H1 (cell line): ENCODE measurements around the gene ST3GAL2. TPM values are rescaled to one million over a fixed set of nuclear protein-coding genes. Genes with fewer than 3 reads are reported as not detected.

Experiments
- CTCF ChIA-PET: fragments of 300-600 bp; sonication (Branson Sonifier 250); formaldehyde crosslinking; loops from one replicate; lab custom pipeline; 2021; ENCODE audit not compliant: partially characterized antibody; lab: Charles Lee
- POLR2A ChIA-PET: fragments of 300-600 bp; sonication (Branson Sonifier 250); formaldehyde crosslinking; loops from one replicate; lab custom pipeline; 2021; ENCODE audit warnings: inconsistent platforms; ENCODE audit not compliant: partially characterized antibody; lab: Charles Lee
- DNase-seq, 2 experiments: peaks; one replicate each; pipeline versions ENCODE4 v3.0.0 to v3.0.0-alpha.2; 2010 to 2022; ENCODE audit warnings: low spot score in 2 of 2, low read depth in 1 of 2, mixed read lengths in 1 of 2
- FAIRE-seq: peaks from 2 replicates; lab custom pipeline; 2011; peaks lifted over from hg19 to GRCh38; lab: Jason Lieb, UNC
- H2AFZ ChIP-seq: 2 replicates; pipeline ENCODE4 v1.8.1; 2012; ENCODE audit warnings: low read length, inconsistent platforms
- H2AK5ac ChIP-seq: 2 replicates; pipeline ENCODE4 v1.6.1; 2013; ENCODE audit warnings: low read depth, low read length
- H2BK120ac ChIP-seq: replicated peaks from 2 replicates; pipeline ENCODE3; 2013; ENCODE audit warnings: low read depth, low read length, inconsistent platforms
- H2BK12ac ChIP-seq: 2 replicates; pipeline ENCODE4 v1.6.1; 2013; ENCODE audit warnings: low read depth, low read length
- H2BK15ac ChIP-seq: 2 replicates; pipeline ENCODE4 v1.6.1; 2013; ENCODE audit warnings: low read length
- H2BK20ac ChIP-seq: 2 replicates; pipeline ENCODE4 v1.6.1; 2013; ENCODE audit warnings: low read length
- H2BK5ac ChIP-seq: 2 replicates; pipeline ENCODE4 v1.6.1; 2013; ENCODE audit warnings: low read depth, low read length
- H3K14ac ChIP-seq: 2 replicates; pipeline ENCODE4 v1.6.1; 2013; ENCODE audit warnings: inconsistent platforms; ENCODE audit not compliant: insufficient read length
- H3K18ac ChIP-seq: 2 replicates; pipeline ENCODE4 v1.6.1; 2013; ENCODE audit warnings: low read length; ENCODE audit errors: extremely low read depth
- H3K23ac ChIP-seq: 2 replicates; pipeline ENCODE4 v1.6.1; 2013; ENCODE audit warnings: inconsistent platforms; ENCODE audit not compliant: insufficient read length
- H3K23me2 ChIP-seq: 2 replicates; pipeline ENCODE4 v1.6.1; 2013; ENCODE audit warnings: low read depth, low read length
- H3K27ac ChIP-seq: 2 replicates; pipeline ENCODE4 v1.6.1; 2011; ENCODE audit warnings: low read depth, low read length, inconsistent platforms
- H3K27me3 ChIP-seq, 4 experiments: replicated peaks in 1 of 4; 1 replicate in 1 of 4; 2 replicates in 3 of 4; pipeline versions ENCODE4 v1.6.1 to v1.8.1; 2011 to 2013; ENCODE audit warnings: low read length in 3 of 4, mild to moderate bottlenecking in 3 of 4, inconsistent platforms in 2 of 4, mixed read lengths in 2 of 4, moderate library complexity in 1 of 4; ENCODE audit not compliant: control insufficient read depth in 3 of 4, insufficient read depth in 3 of 4; ENCODE audit errors: extremely low read depth in 1 of 4
- H3K36me3 ChIP-seq, 4 experiments: 2 replicates each; pipeline versions ENCODE4 v1.6.1 to v1.8.1; 2011 to 2013; ENCODE audit warnings: mild to moderate bottlenecking in 4 of 4, low read length in 3 of 4, moderate library complexity in 2 of 4, control low read depth in 1 of 4, inconsistent platforms in 1 of 4; ENCODE audit not compliant: insufficient read depth in 4 of 4, control insufficient read depth in 2 of 4
- H3K4ac ChIP-seq: replicated peaks from 2 replicates; pipeline ENCODE3; 2013; ENCODE audit warnings: low read length, low read depth, mixed read lengths, inconsistent platforms; ENCODE audit not compliant: insufficient read length
- H3K4me1 ChIP-seq, 4 experiments: replicated peaks in 1 of 4; 1 replicate in 1 of 4; 2 replicates in 3 of 4; pipeline versions ENCODE4 v1.6.1 to v1.8.1; 2011 to 2013; ENCODE audit warnings: low read length in 3 of 4, inconsistent platforms in 2 of 4, mixed read lengths in 1 of 4; ENCODE audit not compliant: insufficient read depth in 4 of 4, control insufficient read depth in 3 of 4
- H3K4me2 ChIP-seq, 2 experiments: 2 replicates each; pipeline versions ENCODE4 v1.6.1 to v1.8.1; 2011 to 2013; ENCODE audit warnings: low read depth in 2 of 2, low read length in 2 of 2, control low read depth in 1 of 2, inconsistent platforms in 1 of 2, mild to moderate bottlenecking in 1 of 2; ENCODE audit not compliant: insufficient read depth in 1 of 2
- H3K4me3 ChIP-seq, 4 experiments: fragments of 200-600, 300-600 bp in 1 of 4; sonication (generic), shearing (Covaris generic), sonication (Bioruptor Twin) in 1 of 4; 2 replicates each; pipeline versions ENCODE4 v1.5.1 to v1.8.1; 2011 to 2016; ENCODE audit warnings: low read length in 4 of 4, low read depth in 3 of 4, control low read depth in 2 of 4, inconsistent platforms in 2 of 4, mild to moderate bottlenecking in 2 of 4, mixed read lengths in 1 of 4, moderate library complexity in 1 of 4; ENCODE audit not compliant: insufficient read depth in 2 of 4; ENCODE audit errors: extremely low read depth in 1 of 4
- H3K56ac ChIP-seq: replicated peaks from 2 replicates; pipeline ENCODE3; 2013; ENCODE audit warnings: low read depth, mild to moderate bottlenecking, mixed read lengths, low read length, inconsistent platforms; ENCODE audit not compliant: insufficient read length
- H3K79me1 ChIP-seq: 2 replicates; pipeline ENCODE4 v1.6.1; 2013; ENCODE audit warnings: low read depth, low read length, control low read depth
- H3K79me2 ChIP-seq, 2 experiments: 2 replicates each; pipeline versions ENCODE4 v1.6.1 to v1.8.1; 2012 to 2013; ENCODE audit warnings: low read length in 2 of 2, mild to moderate bottlenecking in 2 of 2, inconsistent platforms in 1 of 2; ENCODE audit not compliant: insufficient read depth in 2 of 2, control insufficient read depth in 1 of 2
- H3K9ac ChIP-seq, 4 experiments: replicated peaks in 1 of 4; 1 replicate in 1 of 4; 2 replicates in 3 of 4; pipeline versions ENCODE4 v1.6.1 to v1.8.1; 2011 to 2013; ENCODE audit warnings: low read depth in 3 of 4, low read length in 3 of 4, control low read depth in 2 of 4, mild to moderate bottlenecking in 2 of 4, moderate library complexity in 2 of 4, inconsistent platforms in 1 of 4; ENCODE audit errors: extremely low read depth in 1 of 4
- H3K9me3 ChIP-seq, 2 experiments: 2 replicates each; pipeline versions ENCODE4 v1.6.1 to v1.8.1; 2012 to 2013; ENCODE audit warnings: mild to moderate bottlenecking in 2 of 2, moderate library complexity in 2 of 2, control low read depth in 1 of 2, inconsistent platforms in 1 of 2, low read depth in 1 of 2, low read length in 1 of 2, mixed read lengths in 1 of 2; ENCODE audit not compliant: insufficient read depth in 2 of 2
- H4K20me1 ChIP-seq, 2 experiments: replicated peaks in 1 of 2; 2 replicates each; pipeline versions ENCODE3 to v1.8.1; 2011 to 2013; ENCODE audit warnings: inconsistent platforms in 2 of 2, low read length in 2 of 2, mild to moderate bottlenecking in 1 of 2; ENCODE audit not compliant: insufficient read depth in 2 of 2, control insufficient read depth in 1 of 2
- H4K5ac ChIP-seq: 2 replicates; pipeline ENCODE4 v1.6.1; 2013; ENCODE audit warnings: low read length, low read depth, mixed read lengths, inconsistent platforms; ENCODE audit not compliant: insufficient read length
- H4K8ac ChIP-seq: 2 replicates; pipeline ENCODE4 v1.8.0; 2013; ENCODE audit warnings: mild to moderate bottlenecking, moderate library complexity, low read length, inconsistent platforms; ENCODE audit not compliant: insufficient read depth; ENCODE audit errors: extremely low read depth
- H4K91ac ChIP-seq: replicated peaks from 2 replicates; pipeline ENCODE3; 2013; ENCODE audit warnings: low read length, mixed read lengths, inconsistent platforms; ENCODE audit not compliant: insufficient read length
- CHD1 ChIP-seq: IDR thresholded peaks from 2 replicates; pipeline ENCODE4 v1.6.1; 2012; ENCODE audit warnings: low read depth, low read length, improper control_type of control experiment
- CTBP2 ChIP-seq: IDR thresholded peaks from 2 replicates; pipeline ENCODE4 v1.7.0; 2011; ENCODE audit warnings: borderline replicate concordance, mild to moderate bottlenecking, moderate library complexity, mixed read lengths, low read length; ENCODE audit not compliant: insufficient read depth, insufficient read length
- FOSL1 ChIP-seq: IDR thresholded peaks from 2 replicates; pipeline ENCODE4 v1.6.1; 2011; ENCODE audit warnings: mild to moderate bottlenecking, low read depth, low read length, moderate library complexity; ENCODE audit not compliant: insufficient read depth
- RNF2 ChIP-seq: fragments of 200-900, 300-1000 bp; sonication (generic); IDR thresholded peaks from 2 replicates; pipeline ENCODE4 v1.7.1; 2016; ENCODE audit warnings: borderline replicate concordance, low read depth, mild to moderate bottlenecking, antibody characterized with exemption, low read length; ENCODE audit not compliant: poor library complexity, severe bottlenecking; ENCODE audit errors: missing control alignments
- SIX5 ChIP-seq: IDR thresholded peaks from 2 replicates; pipeline ENCODE4 v1.6.1; 2011; ENCODE audit warnings: mild to moderate bottlenecking, low read depth, low read length
- TEAD4 ChIP-seq: IDR thresholded peaks from 2 replicates; pipeline ENCODE4 v1.6.1; 2012; ENCODE audit warnings: low read depth, low read length, inconsistent platforms, mixed read lengths
- WGBS, 2 experiments: shearing (Covaris generic) in 1 of 2; methylation state at CpG; one replicate each; pipeline versions ENCODE4 v1.1.6 to v1.1.7; 2013 to 2015; ENCODE audit warnings: low lambda C conversion rate in 2 of 2, mixed read lengths in 2 of 2, inconsistent platforms in 1 of 2, low coverage in 1 of 2, missing lambda C conversion rate in 1 of 2; ENCODE audit not compliant: insufficient replicate concordance in 2 of 2, insufficient coverage in 1 of 2, insufficient read length in 1 of 2; ENCODE audit errors: extremely low coverage in 1 of 2, missing lambda C conversion rate in 1 of 2; 5-methylcytosine and 5-hydroxymethylcytosine counted together
- polyA plus RNA-seq, 7 experiments: library from polyadenylated mRNA; depleted of rRNA in 3 of 7; stranded (reverse) in 5 of 7; unstranded in 2 of 7; fragments of >200 nt in 5 of 7; fragments of 200-250 nt in 2 of 7; gene quantifications; 1 replicate in 5 of 7; 2 replicates in 1 of 7; 4 replicates in 1 of 7; pipeline versions ENCODE4 v1.2.1 to v1.2.3, GENCODE V29; 2011 to 2013; ENCODE audit warnings: missing spikeins in 2 of 7, mixed read lengths in 2 of 7
- total RNA-seq: library from RNA; stranded (reverse); fragmentation: NEBNext Ultra II Directional; extraction: Animal tissue kit (Norgen Biotek cat#: 25700); gene quantifications from 2 replicates; pipeline ENCODE4 v1.2.1, GENCODE V29; 2021
- TF ChIP-seq, protein P1 (sequence below): IDR thresholded peaks from 2 replicates; pipeline ENCODE4 v1.6.1; 2012; ENCODE audit warnings: inconsistent platforms
- TF ChIP-seq, protein P2 (sequence below): IDR thresholded peaks from 2 replicates; pipeline ENCODE4 v1.6.1; 2012; ENCODE audit warnings: low read length, inconsistent platforms

ST3GAL2 gene
- total and polyA plus RNA-seq, 2 of the 8 experiments (the other 6 are each of a cell fraction or from before 2014, with no cell fraction given): 14.4 to 39.7 TPM

DNA sequence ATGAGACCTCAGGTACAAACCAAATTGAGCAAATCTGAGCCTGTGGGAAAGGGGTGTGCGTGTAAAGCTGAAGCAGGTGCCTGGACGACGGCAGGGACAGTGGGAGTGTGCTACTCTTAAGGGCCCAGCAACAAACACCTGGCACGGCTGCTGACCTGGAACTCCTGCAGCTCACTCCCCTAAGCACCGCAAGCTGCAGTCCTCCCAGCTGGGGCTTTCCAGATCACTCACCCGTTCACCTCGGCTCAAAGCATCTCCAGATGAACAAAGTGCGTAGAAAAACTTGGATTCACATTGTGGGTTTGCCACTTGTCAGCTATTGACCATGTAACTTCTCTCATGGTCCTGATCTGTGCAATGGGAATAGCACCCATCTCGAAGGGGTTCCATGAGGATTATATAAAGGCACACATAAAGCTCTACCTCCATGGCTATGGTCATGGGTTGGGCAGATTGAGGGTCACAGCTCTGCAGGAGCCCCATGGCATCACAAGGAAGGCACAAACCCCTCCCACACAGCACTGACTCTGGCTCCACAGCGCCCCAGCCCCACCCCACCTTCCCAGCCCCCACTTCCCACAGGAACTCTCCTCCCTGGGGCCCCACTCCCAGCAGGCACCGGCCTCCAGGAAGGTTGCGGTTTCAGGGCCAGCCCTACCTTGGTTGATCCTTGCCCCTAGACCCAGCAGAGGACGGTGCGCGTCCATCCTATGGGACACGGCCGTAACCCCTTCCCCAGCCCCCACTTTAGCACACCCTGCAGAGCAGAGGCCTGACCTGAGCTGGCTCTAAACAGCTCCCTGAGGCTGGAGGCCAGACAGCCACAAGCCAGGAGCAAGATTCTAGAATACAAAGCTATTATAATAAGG is 21.9 kb downstream of the ST3GAL2 start:
- H4K5ac ChIP-seq: no peak overlapping the region
- no peak overlapping the region for H2BK15ac ChIP-seq
- no peak overlapping the region for H3K14ac ChIP-seq
- H3K56ac ChIP-seq: no peak overlapping the region
- H3K79me1 ChIP-seq: peaks cover 15% of the 10 kb centered on the region
- no peak overlapping the region for H2BK20ac ChIP-seq
- no peak overlapping the region for H3K4me2 ChIP-seq
- peaks cover 0 to 46% of the 10 kb centered on the region in 2 experiments; a peak in 2 of 4 replicates for H3K79me2 ChIP-seq
- WGBS, 2 experiments: 91% methylated on average over 16 of the region's 17 CpGs; no CpG with 5 or more reads in 1 of the 2 experiments
- H3K4me3 ChIP-seq: no peak overlapping the region
- POLR2A ChIA-PET: interaction anchor here (0.7 to 3.8 kb wide), 9 partner anchors 8 to 106 kb away, joined by 3 to 18 read pairs (median 4); partner anchors contain the start of genes COG4, FCSK and ST3GAL2
- H3K23ac ChIP-seq: no peak overlapping the region
- peaks cover 6 to 17% of the 10 kb centered on the region in 2 experiments for H4K20me1 ChIP-seq
- no peak overlapping the region; the same call in 1 of the 2 replicates for H3K18ac ChIP-seq
- H3K23me2 ChIP-seq: no peaks in the 10 kb centered on the region
- H3K9me3 ChIP-seq: no peaks in the 10 kb centered on the region
- peak overlapping the region; percentile 7; the same call in 1 of the 2 replicates for H4K8ac ChIP-seq
- peaks cover 0 to 30% (median 20%) of the 10 kb centered on the region in 4 experiments; a peak in 6 of 7 replicates for H3K4me1 ChIP-seq
- H2BK12ac ChIP-seq: no peak overlapping the region
- no peak overlapping the region for H3K27ac ChIP-seq
- no peak for FAIRE-seq
- H2BK5ac ChIP-seq: no peak overlapping the region
- no peak overlapping the region for H3K4ac ChIP-seq
- H2AFZ ChIP-seq: no peak overlapping the region
- no peak overlapping the region for H2BK120ac ChIP-seq
- CTCF ChIA-PET: interaction anchor here (0.5 to 4.1 kb wide), 14 partner anchors 8 to 1791 kb away, joined by 3 to 27 read pairs (median 4); partner anchors contain the start of genes FCSK and ST3GAL2
- no peak for DNase-seq
- no peak overlapping the region for H3K9ac ChIP-seq
- H2AK5ac ChIP-seq: no peak overlapping the region
- no peak overlapping the region for H4K91ac ChIP-seq
- H3K36me3 ChIP-seq: no peaks in the 10 kb centered on the region
- no peaks in the 10 kb centered on the region for H3K27me3 ChIP-seq
- TF ChIP-seq, protein P1, sequence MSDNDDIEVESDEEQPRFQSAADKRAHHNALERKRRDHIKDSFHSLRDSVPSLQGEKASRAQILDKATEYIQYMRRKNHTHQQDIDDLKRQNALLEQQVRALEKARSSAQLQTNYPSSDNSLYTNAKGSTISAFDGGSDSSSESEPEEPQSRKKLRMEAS: no peak
- TF ChIP-seq FOSL1 (no peak), TEAD4 (no peak), CTBP2 (no peak), CHD1 (no peak), SIX5 (no peak), RNF2 (no peak)
- TF ChIP-seq, protein P2, sequence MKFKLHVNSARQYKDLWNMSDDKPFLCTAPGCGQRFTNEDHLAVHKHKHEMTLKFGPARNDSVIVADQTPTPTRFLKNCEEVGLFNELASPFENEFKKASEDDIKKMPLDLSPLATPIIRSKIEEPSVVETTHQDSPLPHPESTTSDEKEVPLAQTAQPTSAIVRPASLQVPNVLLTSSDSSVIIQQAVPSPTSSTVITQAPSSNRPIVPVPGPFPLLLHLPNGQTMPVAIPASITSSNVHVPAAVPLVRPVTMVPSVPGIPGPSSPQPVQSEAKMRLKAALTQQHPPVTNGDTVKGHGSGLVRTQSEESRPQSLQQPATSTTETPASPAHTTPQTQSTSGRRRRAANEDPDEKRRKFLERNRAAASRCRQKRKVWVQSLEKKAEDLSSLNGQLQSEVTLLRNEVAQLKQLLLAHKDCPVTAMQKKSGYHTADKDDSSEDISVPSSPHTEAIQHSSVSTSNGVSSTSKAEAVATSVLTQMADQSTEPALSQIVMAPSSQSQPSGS: no peak
